Stimulated activated CD8-positive, alpha-beta memory T cell treated with anti-CD3 and anti-CD28 coated beads, Interleukin-15, amount 100 ng/mL, for 4 hours (primary cell): Measurements from ENCODE around the gene RFESD.

Source experiments
- DNase-seq, 2 donors: peaks; one replicate each; pipeline ENCODE4 v3.0.0-alpha.2; 2020; ENCODE audit warnings: low read depth in 2 of 2

Gene RFESD

DNA sequence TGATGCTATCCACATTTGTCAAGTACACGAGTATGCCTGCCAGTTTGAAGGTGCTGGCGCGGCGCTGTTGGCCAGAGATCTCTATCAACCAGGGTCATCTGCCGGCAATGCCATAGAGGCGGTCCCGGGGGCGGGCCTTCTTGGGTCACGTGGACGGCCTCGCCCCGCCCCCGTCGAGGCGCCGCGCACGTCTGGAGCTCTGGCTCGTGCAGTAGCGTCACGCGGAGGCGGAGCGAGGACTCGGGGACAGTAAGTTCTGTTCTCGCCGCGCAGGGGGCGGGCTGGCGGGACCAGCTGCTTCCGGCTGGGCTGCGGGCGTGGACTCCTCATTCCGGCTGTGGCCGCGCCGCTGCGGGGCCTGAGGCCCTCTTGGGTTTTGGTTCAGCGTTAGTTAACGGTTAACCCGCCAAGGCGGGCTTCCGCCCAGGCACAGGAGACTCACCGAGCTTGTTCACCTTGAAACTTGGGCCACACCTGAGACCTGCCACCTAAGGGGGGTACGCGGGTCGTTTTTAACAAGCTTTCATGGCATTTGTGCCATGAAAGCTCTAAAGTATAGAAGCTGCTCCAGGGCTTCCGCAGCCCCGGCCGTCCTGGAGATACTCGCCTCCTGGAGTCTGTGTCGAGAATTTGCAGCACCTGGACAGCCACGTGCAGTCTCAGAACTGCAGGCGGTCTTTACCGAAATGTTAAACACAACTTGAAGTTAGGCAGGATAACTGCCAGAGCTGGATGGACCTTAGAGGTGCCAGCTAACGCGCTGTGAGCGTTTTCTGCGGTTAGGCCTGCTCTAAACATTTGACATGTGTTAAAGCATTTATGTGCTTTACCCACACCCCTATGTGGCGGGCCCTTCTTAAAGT lies at the start of gene RFESD:
Gene RFESD (plus strand): TSS at position 209 of the 863 bp plus-strand sequence. CDS start 5,495 bp downstream, outside the sequence.
- peak; percentile 88 to 90 for DNase-seq

DNA sequence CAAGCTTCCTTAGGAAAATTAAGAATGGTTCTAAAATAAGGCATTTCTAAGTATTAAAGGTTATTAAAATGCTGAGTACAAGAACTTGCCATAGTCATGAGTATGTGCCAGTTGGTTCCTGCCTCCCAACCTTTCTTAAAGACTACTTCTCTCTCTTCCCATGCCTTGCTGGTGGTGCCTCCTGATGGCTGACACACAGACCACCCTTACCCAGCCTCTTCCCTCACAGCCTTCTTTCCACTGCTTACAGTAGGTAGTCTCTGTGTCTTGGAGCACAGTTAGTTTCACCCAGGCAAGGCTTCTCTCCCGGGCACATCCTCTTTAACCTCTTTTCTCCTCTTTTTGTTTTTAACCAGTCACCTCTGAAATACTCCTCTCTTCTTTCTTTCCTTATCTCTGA lies 47.3 kb upstream of the RFESD start:
- DNase-seq: no peak

DNA sequence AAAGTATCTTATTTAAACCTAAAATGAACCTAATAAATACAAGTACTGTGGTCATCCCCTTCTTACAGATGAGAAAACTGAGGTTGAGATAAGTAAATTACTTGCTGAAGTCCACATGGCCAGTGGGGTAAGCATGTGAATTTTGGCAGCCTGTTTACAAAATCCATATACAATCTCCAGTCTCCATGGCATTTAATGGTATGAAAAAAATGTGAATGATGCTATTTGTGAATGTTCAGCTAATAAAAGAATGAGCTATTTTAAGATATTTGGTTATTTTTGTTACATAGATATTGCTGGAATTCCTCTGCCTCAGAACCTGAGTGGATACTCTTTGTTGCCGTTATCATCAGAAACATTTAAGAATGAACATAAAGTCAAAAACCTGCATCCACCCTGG lies 46.0 kb upstream of the RFESD start:
- DNase-seq: no peak

DNA sequence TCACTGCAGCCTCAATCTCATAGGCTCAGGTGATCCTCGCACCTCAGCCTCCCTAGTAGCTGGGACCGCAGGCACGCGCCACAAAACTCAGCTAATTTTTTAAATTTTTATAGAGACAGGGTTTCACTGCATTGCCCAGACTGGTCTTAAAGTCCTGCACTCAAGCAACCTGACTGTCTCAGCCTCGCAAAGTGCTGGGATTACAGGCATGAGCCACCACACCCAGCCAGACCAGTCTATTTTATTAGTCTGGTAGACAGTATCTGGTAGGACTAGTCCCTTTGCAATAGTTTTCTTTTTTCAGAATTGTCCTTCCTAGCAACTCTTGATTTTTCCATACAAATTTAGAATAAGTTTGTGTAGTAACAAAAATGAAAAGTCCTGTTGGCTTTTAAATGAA lies 40.8 kb upstream of the RFESD start:
- DNase-seq: no peak

DNA sequence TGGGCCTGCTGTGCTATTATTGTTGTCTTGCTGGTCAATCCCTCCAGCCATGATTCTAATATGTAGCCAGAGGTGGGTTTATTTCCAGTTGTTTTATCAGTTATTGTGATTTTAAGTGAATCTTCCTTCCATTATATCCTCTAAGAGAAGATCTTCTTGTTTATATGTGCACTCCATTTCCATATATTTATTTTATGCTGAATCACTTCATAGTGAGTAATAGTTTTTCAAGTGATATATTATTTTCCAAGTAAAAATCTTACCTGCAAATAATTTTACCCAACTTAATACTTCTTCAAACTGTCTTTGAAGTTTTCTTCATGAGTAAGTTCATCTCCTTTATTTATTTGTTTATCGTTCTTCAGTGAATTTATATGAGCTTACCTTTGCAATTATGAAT lies 40.2 kb upstream of the RFESD start:
- DNase-seq: no peak

DNA sequence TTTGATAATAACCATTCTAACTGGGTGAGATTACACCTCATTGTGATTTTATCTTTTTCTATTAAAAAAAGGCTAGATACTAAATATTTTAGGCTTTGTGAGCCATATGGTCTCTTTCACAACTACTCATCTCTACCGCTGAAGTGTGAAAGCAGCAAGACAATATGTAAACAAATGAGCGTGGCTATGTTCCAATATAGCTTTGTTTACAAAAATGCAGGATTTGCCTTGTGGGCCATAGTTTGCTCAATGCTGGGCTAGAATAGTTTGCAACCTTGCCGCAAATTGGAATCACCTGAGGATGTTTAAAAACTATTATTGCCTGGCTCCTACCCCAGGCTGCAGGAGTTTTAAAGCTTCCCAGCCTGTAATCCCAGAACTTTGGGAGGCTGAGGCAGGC lies 36.9 kb upstream of the RFESD start:
- DNase-seq: no peak

DNA sequence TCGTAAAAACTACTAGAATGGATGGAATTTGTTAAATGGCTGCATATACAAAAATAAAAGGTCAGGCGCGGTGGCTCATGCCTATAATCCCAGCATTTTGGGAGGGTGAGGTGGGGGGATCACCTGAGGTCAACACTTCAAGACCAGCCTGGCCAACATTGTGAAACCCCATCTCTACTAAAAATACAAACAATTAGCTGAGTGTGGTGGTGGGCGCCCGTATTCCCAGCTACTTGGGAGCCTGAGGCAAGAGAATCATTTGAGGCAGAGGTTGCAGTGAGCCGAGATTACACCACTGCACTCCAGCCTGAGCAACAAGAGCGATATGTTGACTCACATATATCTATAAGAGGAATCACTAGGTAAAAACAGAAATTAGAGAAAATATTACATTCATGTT lies 36.0 kb upstream of the RFESD start:
- no peak for DNase-seq

DNA sequence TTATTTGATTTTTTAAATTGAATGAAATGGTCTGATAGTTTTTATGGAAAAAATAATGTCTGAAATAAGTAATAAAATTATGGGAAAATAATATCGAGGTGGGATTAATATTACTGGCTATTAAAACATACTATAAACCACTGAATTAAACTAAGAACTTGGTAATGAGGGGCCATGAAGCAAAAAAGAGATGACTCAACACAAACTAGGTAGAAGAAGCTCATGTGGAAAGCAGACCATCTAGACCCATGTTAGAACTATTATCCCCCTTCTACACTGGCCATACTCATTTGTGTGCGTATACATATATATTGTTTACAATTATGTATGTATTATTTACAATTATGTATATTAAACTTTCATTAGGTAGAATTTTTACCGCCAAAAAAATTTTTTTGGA lies 35.2 kb upstream of the RFESD start:
- no peak for DNase-seq

DNA sequence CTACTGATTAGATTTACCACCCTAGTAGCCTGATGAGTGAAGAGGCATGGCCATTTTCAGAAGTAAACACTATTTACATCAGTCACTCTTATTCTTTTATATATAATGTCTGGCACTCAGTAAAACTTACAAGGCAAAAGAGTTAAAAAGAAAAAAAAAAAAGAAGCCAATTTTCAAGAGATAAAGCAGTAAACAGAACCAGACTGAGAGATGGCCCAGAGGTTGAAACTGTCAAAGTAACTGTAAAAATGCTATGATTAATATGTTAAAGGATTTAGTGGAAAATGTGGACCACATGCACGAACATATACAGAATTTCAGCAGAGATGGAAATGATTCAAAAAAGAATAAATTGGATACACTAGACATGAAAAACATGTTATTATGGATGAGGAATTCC lies 33.1 kb upstream of the RFESD start:
- DNase-seq: no peak

DNA sequence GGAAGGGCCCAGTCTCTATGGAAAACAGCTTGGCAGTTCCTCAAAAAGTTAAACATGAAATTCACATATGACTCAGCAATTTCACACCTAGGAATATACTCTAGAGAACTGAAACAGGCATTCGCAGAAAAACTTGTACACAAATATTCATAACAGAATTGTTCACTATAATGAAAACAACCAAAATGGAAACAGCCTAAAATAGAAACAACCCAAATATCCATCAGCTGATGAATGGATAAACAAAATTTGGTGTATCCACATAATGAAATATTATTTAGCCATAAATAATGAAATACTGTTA lies 31.5 kb upstream of the RFESD start:
- no peak for DNase-seq

DNA sequence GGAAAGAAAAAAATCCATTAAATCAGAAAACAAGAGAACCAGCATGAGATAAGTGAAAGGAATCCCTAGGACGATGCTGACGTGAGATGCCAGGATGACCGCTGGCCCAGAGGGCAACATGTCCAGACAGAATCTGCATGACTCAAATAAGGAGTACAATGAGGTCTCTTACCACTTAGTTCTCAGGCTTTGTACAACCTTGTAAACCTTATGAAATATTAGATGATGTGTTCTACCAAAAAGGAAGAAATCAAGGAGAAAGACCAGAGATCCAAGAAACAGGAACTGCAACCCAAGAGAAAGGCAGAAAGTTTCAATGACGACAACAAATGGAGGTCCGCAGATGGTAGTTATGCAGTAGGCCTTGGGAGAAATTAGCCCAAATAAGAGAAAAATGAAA lies 29.5 kb upstream of the RFESD start:
- DNase-seq: no peak

DNA sequence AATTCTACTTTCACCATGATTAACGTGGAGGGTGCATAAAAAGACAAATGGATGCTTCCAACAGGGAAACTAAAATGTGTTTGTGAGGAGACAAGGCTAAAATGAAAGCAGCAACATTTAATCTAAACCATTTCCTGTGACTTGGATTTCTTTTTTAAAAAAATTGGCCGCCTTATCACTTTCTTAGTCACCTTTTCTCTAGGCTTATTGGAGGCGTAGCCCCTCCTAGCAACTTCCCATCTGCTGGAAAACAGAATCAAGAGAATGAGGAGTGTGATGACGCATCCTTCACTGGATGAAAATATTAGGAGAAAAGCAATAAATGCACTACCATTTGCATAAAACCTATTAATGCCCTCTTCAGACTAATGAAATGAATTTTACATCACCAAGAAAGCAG lies 27.5 kb upstream of the RFESD start:
- no peak for DNase-seq

DNA sequence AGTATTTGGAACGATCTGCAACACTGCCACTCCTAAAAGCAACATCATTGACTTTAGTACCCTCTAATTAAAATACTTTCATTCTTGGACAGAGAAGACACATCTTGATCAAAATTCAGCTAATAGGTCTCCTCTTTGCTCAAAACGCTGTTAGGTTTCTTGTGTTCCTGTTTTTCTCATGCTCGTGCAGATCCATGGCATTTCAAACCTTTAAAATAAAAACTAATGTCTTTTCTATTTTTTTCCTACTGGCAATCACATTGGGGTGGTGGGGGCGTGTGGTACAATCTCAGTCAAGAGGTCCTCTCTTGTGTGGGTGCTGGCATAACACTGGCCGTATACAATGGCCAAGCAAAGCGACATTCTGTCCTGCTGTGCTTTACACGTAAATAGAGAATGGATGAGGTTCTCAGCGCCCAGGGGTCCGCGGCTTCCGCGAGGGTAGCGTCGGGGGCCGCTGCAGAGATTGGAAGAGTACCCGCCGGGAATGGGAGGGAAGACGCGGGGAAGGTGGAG lies 27.0 kb upstream of the RFESD start:
- DNase-seq: no peak

DNA sequence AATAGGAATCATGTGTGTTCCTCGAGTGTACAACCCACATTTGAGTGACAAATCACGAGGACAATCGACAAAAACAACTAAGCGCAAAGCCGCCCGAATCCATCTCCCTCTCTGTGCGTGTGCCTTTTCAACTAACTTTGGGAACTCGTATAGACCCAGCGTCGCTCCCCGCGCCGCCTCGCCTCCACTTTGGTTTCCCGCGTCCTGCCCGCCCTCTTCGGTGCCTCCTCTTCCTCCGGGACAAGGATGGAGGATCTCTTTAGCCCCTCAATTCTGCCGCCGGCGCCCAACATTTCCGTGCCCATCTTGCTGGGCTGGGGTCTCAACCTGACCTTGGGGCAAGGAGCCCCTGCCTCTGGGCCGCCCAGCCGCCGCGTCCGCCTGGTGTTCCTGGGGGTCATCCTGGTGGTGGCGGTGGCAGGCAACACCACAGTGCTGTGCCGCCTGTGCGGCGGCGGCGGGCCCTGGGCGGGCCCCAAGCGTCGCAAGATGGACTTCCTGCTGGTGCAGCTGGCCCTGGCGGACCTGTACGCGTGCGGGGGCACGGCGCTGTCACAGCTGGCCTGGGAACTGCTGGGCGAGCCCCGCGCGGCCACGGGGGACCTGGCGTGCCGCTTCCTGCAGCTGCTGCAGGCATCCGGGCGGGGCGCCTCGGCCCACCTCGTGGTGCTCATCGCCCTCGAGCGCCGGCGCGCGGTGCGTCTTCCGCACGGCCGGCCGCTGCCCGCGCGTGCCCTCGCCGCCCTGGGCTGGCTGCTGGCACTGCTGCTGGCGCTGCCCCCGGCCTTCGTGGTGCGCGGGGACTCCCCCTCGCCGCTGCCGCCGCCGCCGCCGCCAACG lies 26.3 kb upstream of the RFESD start, which contains the start of gene GPR150:
Gene GPR150 (plus strand): TSS at position 58 of the 840 bp plus-strand sequence. CDS start 189 bp downstream, at position 247.
- DNase-seq: peak; percentile 21 to 42

DNA sequence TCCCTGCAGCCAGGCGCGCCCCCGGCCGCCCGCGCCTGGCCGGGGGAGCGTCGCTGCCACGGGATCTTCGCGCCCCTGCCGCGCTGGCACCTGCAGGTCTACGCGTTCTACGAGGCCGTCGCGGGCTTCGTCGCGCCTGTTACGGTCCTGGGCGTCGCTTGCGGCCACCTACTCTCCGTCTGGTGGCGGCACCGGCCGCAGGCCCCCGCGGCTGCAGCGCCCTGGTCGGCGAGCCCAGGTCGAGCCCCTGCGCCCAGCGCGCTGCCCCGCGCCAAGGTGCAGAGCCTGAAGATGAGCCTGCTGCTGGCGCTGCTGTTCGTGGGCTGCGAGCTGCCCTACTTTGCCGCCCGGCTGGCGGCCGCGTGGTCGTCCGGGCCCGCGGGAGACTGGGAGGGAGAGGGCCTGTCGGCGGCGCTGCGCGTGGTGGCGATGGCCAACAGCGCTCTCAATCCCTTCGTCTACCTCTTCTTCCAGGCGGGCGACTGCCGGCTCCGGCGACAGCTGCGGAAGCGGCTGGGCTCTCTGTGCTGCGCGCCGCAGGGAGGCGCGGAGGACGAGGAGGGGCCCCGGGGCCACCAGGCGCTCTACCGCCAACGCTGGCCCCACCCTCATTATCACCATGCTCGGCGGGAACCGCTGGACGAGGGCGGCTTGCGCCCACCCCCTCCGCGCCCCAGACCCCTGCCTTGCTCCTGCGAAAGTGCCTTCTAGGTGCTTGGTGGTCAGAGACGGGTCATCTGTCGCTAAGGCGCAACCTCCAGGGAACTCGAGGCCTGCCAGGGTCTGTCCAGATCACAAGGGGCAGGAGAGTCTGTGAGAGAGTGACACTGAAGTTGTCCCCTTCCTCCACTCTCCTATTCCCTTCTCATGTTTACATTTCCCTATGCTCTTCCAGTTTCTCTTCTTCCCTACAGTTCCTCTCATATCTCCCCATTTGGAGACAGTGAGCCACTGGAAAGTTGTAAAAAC lies 25.4 kb upstream of the RFESD start:
- peak in 1 of 2 donors; percentile 23 for DNase-seq

DNA sequence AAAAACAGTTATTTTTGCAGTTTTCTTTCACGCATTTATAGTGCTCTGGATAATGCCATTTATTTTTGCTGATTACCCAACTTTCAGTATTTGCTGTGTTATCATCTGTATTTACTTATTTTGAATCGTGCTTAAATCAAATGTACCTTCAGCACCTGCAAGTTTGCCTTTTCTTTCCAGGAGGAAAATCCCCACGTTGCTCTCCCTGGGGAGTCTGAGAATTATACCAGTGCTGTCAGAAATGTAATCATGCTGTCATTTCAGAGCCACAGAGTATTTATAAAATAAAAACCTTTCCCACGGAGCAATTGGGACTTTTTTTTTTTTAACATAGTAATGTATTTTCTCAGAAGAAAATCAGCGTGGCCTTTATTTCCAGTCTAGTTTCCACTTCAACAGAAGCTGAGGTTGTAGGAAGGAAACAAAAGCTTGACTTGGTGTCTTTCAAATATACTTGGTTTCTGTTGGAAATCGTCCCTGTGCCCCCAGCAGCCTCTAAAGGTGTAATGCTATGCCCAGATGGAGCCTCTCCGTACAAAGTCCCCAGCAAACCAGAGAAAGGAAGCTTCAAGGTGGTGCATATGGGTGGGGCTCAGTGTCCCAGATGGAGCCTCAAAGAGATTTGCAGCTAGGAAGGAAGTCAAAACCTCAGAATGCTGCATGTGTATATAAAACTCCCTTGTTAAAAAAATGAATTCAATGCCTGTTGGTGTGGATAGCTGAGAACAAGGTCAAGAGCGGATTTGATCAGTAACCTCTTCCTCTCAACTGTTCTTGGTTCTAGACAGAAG lies 24.5 kb upstream of the RFESD start:
- no peak for DNase-seq

DNA sequence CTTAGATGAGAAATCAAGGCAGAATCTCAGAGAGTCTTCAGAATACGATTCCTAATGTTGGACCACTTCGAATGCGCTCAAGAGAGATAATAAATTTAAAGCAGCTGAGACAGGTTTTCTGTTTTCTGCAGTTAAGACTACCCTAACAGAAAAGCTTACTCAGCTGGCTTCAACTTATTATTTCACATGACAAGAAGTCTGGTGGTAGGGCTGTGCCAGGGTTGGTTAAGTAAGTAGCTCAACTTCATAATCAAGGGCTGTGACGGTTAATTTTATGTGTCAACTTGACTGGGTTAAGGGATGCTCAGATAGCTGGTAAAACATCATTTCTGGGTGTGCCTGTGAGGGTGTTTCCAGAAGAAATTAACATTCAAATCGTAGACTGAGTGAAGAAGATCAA lies 22.9 kb upstream of the RFESD start:
- no peak for DNase-seq

DNA sequence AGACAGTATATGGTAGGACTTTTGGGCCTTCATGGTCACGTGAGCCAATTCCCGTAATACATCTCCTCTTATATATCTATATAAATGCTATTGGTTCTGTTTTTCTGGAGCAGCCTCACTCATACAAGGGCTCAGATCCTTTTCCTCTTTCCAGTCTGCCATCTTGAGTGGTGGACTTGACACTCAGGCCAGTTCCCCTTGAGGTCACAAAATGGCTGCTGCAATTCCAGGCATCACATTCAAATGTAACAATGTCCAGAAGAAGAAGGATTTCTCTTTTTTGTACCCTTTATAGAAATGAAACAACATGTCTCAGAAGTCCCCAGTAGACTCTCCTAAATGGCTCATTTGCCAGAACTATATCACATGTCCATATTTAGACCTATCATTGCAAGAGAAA lies 22.2 kb upstream of the RFESD start:
- DNase-seq: no peak

DNA sequence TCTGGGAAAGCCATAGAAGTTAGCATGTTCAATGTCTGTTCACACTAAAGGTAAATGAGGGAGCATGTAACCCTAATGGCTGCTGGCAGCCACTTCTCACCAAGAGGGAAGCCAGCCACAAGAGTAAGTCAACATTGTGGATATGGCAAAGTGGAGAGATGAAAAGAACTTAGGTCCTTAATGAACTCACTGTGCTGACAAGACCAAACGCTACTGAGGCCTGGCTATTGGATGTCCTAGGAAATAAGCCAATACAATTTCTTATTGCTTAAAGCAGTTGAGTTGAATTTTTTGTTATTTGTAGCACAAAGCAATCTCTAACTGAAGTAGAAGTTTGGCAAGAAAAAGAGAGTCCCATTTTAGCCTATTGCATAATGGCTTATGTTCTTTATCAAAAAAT lies 19.9 kb upstream of the RFESD start:
- DNase-seq: no peak

DNA sequence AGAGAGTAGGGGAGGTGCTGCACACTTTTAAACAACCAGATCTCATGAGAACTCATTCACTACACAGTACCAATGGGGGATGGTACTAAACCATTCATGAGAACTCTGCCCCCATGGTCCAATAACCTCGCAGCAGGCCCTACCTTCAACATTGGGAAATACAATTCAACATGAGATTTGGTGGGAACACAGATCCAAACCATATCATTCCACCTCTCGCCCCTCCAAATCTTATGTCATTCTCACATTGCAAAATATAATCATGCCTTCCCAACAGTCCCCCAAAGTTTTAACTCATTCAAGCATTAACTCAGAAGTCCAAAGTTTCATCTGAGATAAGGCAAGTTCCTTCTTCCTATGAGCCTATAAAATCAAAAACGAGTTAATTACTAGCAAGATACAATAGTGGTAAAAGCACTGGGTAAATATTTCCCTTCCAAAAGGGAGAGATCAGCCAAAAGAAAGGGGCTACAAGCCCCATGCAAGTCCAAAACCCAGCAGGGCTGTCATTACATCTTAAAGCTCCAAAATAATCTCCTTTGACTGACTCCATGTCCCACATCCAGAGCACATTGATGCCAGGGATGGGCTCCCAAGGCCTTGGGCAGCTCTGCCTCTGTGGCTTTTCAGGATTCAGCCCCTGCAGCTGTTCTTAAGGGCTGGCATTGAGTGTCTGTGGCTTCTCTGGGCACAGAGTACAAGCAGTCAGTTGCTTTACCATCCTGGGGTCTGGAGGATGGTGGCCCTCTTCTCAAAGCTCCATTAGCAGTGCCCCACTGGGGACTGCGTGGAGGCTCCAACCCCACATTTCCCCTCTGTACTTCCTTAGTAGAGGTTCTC lies 18.4 kb upstream of the RFESD start:
- DNase-seq: no peak
